ENCODE data around the gene WDR91. TPM values are rescaled to one million over a fixed set of nuclear protein-coding genes. Genes with fewer than 3 reads are reported as not detected.

Gene WDR91
- total RNA-seq, 1 donor from 2014 or later = 14.5 TPM

DNA sequence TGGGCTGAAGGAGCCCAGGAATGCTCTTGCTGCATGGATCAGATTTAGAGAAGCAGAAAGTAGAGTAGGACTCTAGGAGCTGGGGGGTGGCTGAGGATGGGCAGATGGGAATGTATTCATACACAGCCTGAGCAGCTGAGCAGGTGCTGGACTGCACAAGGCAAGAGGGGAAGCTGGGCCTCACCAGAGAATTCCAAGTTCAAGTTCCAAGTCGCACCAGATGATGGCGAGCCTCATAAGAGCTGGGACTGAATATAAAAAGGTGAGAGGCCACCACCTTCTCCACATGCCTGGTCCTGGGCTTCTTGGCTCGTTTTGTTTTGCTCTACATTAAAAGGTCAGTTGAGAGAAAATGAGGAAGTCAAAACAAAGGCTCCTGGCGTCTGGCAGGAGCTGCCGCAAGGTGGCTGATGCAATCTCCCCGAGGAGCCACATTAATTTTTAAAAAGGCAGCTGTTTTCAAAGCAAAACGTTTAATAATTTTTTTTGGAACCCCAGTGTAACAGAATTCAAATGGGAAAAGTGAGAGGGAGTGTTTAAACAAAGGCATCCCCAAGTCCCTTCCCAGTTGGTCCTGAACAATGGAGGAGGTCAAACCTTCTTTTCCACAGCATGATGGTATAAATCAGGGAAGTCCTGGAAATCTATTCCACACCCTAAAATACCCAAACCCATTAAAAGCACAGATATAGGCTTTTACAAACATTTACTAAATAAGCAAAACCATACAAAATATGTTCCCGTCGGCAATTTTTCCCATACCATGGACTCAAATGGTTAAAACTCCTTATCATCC lies 50.3 kb downstream of the WDR91 start:
- no peaks in the 10 kb centered on the region for H3K27me3 Mint-ChIP-seq (ENCODE audit: low read depth)
- H3K4me3 Mint-ChIP-seq = peak overlapping the region; percentile 67

GRCh38 chr7:135160098-135160857 lies 51.0 kb downstream of the WDR91 start:
- peaks cover 22% of the 10 kb centered on the region for H3K4me1 Mint-ChIP-seq
- no peak for TF ChIP-seq CTCF (conservative IDR thresholded peaks at IDR 0.05)
- H3K27ac Mint-ChIP-seq (ENCODE audit: unreplicated experiment) = peak overlapping the region; percentile 22
- peaks cover 29% of the 10 kb centered on the region for H3K9me3 Mint-ChIP-seq
- DNase-seq (ENCODE audit: low read depth, low spot score) = no peak
- H3K27me3 Mint-ChIP-seq (ENCODE audit: low read depth) = no peaks in the 10 kb centered on the region
- peaks cover 70% of the 10 kb centered on the region for H3K36me3 Mint-ChIP-seq (ENCODE audit: low read depth)
- H3K4me3 Mint-ChIP-seq = peak overlapping the region; percentile 67

More for the DNA sequence above, 50.3 kb downstream of the WDR91 start:
- no peak for TF ChIP-seq CTCF (conservative IDR thresholded peaks at IDR 0.05)
- H3K4me1 Mint-ChIP-seq = peaks cover 22% of the 10 kb centered on the region
- peaks cover 73% of the 10 kb centered on the region for H3K36me3 Mint-ChIP-seq (ENCODE audit: low read depth)
- DNase-seq (ENCODE audit: low read depth, low spot score) = no peak
- H3K27ac Mint-ChIP-seq (ENCODE audit: unreplicated experiment) = peak overlapping the region; percentile 29
- peaks cover 25% of the 10 kb centered on the region for H3K9me3 Mint-ChIP-seq

DNA sequence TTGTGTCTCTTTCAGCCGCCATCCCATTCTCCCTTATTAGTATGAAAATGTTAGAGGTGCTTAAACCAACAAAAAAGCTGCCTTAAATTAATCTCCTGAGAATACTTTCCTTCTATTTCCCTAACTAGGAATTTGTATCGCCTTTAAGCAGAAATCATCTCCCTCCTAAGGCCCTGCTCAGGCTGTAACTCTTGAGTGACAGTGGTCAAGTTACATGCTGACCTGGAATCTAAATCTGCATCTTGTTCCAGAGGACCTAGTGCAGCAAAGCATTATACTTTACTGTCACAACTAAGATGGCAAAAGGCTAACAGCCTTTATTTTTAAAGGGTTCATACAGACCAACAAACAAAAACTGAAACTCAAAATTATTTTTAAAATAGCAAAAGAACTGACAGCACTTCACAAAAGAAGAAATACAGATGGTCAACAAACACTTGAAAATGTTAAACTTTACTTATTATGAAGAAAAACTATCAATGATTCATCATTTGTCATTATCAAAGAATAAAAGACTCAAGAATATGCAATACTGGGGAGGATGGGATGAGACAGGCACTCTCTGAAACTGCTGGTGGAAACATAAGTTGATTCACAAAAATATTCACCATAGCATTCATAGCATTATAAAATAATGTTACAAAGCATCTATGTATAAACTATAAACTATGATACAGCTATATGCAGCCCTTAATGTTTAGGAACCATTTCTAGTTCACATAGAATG lies 51.8 kb downstream of the WDR91 start:
- Mint-ChIP-seq H3K9me3 (peaks cover 37% of the 10 kb centered on the region), H3K27me3 (ENCODE audit: low read depth) (no peaks in the 10 kb centered on the region), H3K36me3 (ENCODE audit: low read depth) (peaks cover 72% of the 10 kb centered on the region), H3K4me1 (peaks cover 22% of the 10 kb centered on the region), H3K4me3 (no peak overlapping the region), H3K27ac (ENCODE audit: unreplicated experiment) (no peak overlapping the region)
- TF ChIP-seq CTCF (conservative IDR thresholded peaks at IDR 0.05) = no peak
- DNase-seq (ENCODE audit: low read depth, low spot score) = no peak

GRCh38 chr7:135158874-135159273 lies 52.5 kb downstream of the WDR91 start:
- DNase-seq (ENCODE audit: low read depth, low spot score) = no peak
- Mint-ChIP-seq H3K27ac (ENCODE audit: unreplicated experiment) (no peak overlapping the region), H3K27me3 (ENCODE audit: low read depth) (no peaks in the 10 kb centered on the region), H3K4me1 (peaks cover 18% of the 10 kb centered on the region), H3K9me3 (peaks cover 42% of the 10 kb centered on the region), H3K36me3 (ENCODE audit: low read depth) (peaks cover 71% of the 10 kb centered on the region), H3K4me3 (no peak overlapping the region)
- no peak for TF ChIP-seq CTCF (conservative IDR thresholded peaks at IDR 0.05)

GRCh38 chr7:135158141-135158655 lies 53.1 kb downstream of the WDR91 start:
- Mint-ChIP-seq H3K9me3 (peaks cover 45% of the 10 kb centered on the region), H3K4me3 (no peak overlapping the region), H3K27me3 (ENCODE audit: low read depth) (no peaks in the 10 kb centered on the region), H3K36me3 (ENCODE audit: low read depth) (peaks cover 73% of the 10 kb centered on the region), H3K4me1 (peaks cover 18% of the 10 kb centered on the region), H3K27ac (ENCODE audit: unreplicated experiment) (no peak overlapping the region)
- TF ChIP-seq CTCF (conservative IDR thresholded peaks at IDR 0.05) = no peak
- no peak for DNase-seq (ENCODE audit: low read depth, low spot score)

Measured in neural crest cell (in vitro differentiated cells).